Keratinocyte (primary cell): ENCODE data around the gene CYB561A3.

Source experiments
- EZH2 ChIP-seq: IDR thresholded peaks from one replicate; pipeline ENCODE4 v1.6.1; 2012; ENCODE audit warnings: inconsistent platforms, mild to moderate bottlenecking, low read length, moderate library complexity
- TF ChIP-seq, protein P1 (sequence below), 3 experiments: IDR thresholded peaks in 1 of 3; conservative IDR thresholded peaks in 1 of 3; optimal IDR thresholded peaks in 1 of 3; 2 replicates in 2 of 3; 3 replicates in 1 of 3; pipeline versions ENCODE3 to v1.5.1; 2011; ENCODE audit warnings: low read length in 3 of 3, mild to moderate bottlenecking in 3 of 3, moderate library complexity in 2 of 3, control low read depth in 1 of 3, inconsistent platforms in 1 of 3; ENCODE audit not compliant: insufficient read depth in 2 of 3; ENCODE audit errors: extremely low read depth in 1 of 3

DNA sequence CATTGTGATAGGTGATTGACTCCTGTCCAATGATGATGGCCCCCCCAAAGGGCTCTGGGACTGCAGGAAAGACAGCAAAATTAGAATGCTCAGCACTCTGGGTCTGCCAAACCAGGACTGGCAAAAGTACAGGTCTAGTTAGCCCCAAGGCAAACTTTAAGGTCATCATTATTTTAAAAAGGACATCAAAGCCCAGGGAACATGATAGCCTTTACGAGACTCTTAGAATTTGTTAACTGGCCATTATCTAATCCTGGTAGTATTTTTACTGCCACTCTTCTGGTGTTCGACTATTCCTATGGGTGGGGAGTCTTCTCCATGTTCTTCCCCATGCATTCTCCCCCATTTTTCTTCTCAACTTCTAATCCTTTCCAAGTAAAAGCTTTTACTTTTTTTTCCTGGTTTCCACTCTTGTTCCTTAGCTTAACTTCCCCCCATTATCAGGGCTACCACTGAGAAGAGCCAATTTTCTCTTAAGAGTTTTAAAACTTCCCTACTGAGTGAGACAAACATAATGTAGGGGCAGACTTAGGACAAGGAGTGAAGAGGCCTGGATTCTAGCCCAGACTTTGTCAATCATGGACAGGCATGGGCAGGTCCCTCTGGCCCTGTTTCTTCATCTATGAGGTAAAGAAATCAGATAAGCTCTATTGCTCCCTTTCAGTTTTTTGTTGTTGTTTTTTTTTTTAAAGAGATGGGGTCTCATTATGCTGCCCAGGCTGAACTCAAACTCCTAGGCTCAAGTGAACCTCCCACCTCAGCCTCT, 35.9 kb downstream of the CYB561A3 start:
- TF ChIP-seq EZH2 = no peak
- TF ChIP-seq, protein P1, sequence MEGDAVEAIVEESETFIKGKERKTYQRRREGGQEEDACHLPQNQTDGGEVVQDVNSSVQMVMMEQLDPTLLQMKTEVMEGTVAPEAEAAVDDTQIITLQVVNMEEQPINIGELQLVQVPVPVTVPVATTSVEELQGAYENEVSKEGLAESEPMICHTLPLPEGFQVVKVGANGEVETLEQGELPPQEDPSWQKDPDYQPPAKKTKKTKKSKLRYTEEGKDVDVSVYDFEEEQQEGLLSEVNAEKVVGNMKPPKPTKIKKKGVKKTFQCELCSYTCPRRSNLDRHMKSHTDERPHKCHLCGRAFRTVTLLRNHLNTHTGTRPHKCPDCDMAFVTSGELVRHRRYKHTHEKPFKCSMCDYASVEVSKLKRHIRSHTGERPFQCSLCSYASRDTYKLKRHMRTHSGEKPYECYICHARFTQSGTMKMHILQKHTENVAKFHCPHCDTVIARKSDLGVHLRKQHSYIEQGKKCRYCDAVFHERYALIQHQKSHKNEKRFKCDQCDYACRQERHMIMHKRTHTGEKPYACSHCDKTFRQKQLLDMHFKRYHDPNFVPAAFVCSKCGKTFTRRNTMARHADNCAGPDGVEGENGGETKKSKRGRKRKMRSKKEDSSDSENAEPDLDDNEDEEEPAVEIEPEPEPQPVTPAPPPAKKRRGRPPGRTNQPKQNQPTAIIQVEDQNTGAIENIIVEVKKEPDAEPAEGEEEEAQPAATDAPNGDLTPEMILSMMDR (optimal IDR thresholded peaks at IDR 0.05 in 1 of 3, IDR thresholded peaks at IDR 0.05 in 1 of 3, conservative IDR thresholded peaks at IDR 0.05 in 1 of 3; ENCODE audit: extremely low read depth in 1 of 3, insufficient read depth in 2 of 3, low read length in 3 of 3) = no peak
